OCI-LY1 (cell line): ENCODE results near the gene ZBTB43.
A peak's percentile ranks its signal among the peaks of the same experiment; 100 is the strongest.

ENCODE experiments used
- H2AFZ ChIP-seq: fragments of 200-600 bp; sonication (generic), shearing (Covaris generic); 2 replicates; pipeline ENCODE4 v1.6.0; 2014; ENCODE audit warnings: antibody characterized with exemption, mild to moderate bottlenecking, low read length
- H3F3A ChIP-seq: fragments of 200-600 bp; sonication (generic), shearing (Covaris generic); 2 replicates; pipeline ENCODE4 v1.6.0; 2014; ENCODE audit warnings: mild to moderate bottlenecking, antibody characterized with exemption, low read length, moderate library complexity; ENCODE audit not compliant: insufficient read depth
- H3K27ac ChIP-seq: fragments of 200-600 bp; sonication (generic); 2 replicates; pipeline ENCODE4 v1.5.1; 2014; ENCODE audit warnings: low read length, mixed run types, mild to moderate bottlenecking, low read depth; ENCODE audit not compliant: poor library complexity, severe bottlenecking
- H3K27me3 ChIP-seq: fragments of 200-600 bp; sonication (generic); 2 replicates; pipeline ENCODE4 v1.6.0; 2014; ENCODE audit warnings: antibody characterized with exemption, mild to moderate bottlenecking, low read length, moderate library complexity; ENCODE audit not compliant: insufficient read depth
- H3K36me3 ChIP-seq: fragments of 200-600 bp; sonication (generic); 2 replicates; pipeline ENCODE4 v1.6.1; 2014; ENCODE audit warnings: mild to moderate bottlenecking, antibody characterized with exemption, low read length, moderate library complexity, mixed read lengths; ENCODE audit not compliant: insufficient read depth
- H3K4me1 ChIP-seq: fragments of 200-600 bp; sonication (generic); 2 replicates; pipeline ENCODE4 v1.5.1; 2014; ENCODE audit warnings: mild to moderate bottlenecking, low read length, moderate library complexity; ENCODE audit not compliant: insufficient read depth, severe bottlenecking
- H3K4me2 ChIP-seq: fragments of 200-600 bp; sonication (generic), shearing (Covaris generic); 2 replicates; pipeline ENCODE4 v1.6.1; 2014; ENCODE audit warnings: low read length
- H3K4me3 ChIP-seq: fragments of 200-600 bp; sonication (generic); 2 replicates; pipeline ENCODE4 v1.5.1; 2014; ENCODE audit warnings: low read length, low read depth, mild to moderate bottlenecking, mixed read lengths; ENCODE audit not compliant: poor library complexity, severe bottlenecking
- H3K79me2 ChIP-seq: fragments of 200-600 bp; shearing (Covaris generic); 2 replicates; pipeline ENCODE4 v1.6.1; 2016; ENCODE audit warnings: mixed run types, low read length, mixed read lengths; ENCODE audit not compliant: insufficient read depth
- H3K9ac ChIP-seq: fragments of 200-600 bp; sonication (generic), shearing (Covaris generic); 2 replicates; pipeline ENCODE4 v1.6.1; 2014; ENCODE audit warnings: mild to moderate bottlenecking, low read length, mixed read lengths
- H3K9me2 ChIP-seq: fragments of 200-600 bp; sonication (generic), shearing (Covaris generic); 2 replicates; pipeline ENCODE4 v1.6.1; 2014; ENCODE audit warnings: low read depth, mild to moderate bottlenecking, low read length, mixed read lengths
- H3K9me3 ChIP-seq: fragments of 200-600 bp; shearing (Covaris generic); 2 replicates; pipeline ENCODE4 v1.6.1; 2014; ENCODE audit warnings: low read length, mixed read lengths
- H4K20me1 ChIP-seq: fragments of 200-600 bp; sonication (generic), shearing (Covaris generic); 2 replicates; pipeline ENCODE4 v1.6.0; 2016; ENCODE audit warnings: mild to moderate bottlenecking, low read length; ENCODE audit not compliant: insufficient read depth
- CTCF ChIP-seq: fragments of 200-600 bp; sonication (generic), shearing (Covaris generic); IDR thresholded peaks from 2 replicates; pipeline ENCODE4 v1.5.1; 2017; ENCODE audit warnings: mild to moderate bottlenecking, antibody characterized with exemption, low read length, moderate library complexity, mixed read lengths
- EZH2 ChIP-seq: fragments of 200-600 bp; sonication (generic), shearing (Covaris generic); IDR thresholded peaks from 2 replicates; pipeline ENCODE4 v1.8.0; 2017; ENCODE audit warnings: borderline replicate concordance, mixed run types, mild to moderate bottlenecking, antibody characterized with exemption, low read length, moderate library complexity, mixed read lengths

The ZBTB43 gene

GRCh38 chr9:126862104-126862761 lies 57.4 kb downstream of the ZBTB43 start:
- Histone ChIP-seq H3K9ac (peak overlapping the region; percentile 76; the same call in 1 of the 2 replicates), H3K9me3 (no peaks in the 10 kb centered on the region), H3K9me2 (no peaks in the 10 kb centered on the region), H3K27me3 (no peaks in the 10 kb centered on the region), H2AFZ (no peak overlapping the region), H4K20me1 (no peaks in the 10 kb centered on the region), H3K79me2 (no peaks in the 10 kb centered on the region), H3K4me3 (peak overlapping the region; percentile 92), H3K4me1 (peaks cover 27% of the 10 kb centered on the region), H3K4me2 (peak overlapping the region; percentile 88), H3F3A (no peaks in the 10 kb centered on the region), H3K27ac (no peak overlapping the region), H3K36me3 (peaks cover 6% of the 10 kb centered on the region; the same call in 1 of the 2 replicates)
- TF ChIP-seq EZH2 (no peak), CTCF (no peak)

GRCh38 chr9:126864771-126865170 lies 59.9 kb downstream of the ZBTB43 start:
- no peaks in the 10 kb centered on the region for H3F3A ChIP-seq
- no peaks in the 10 kb centered on the region for H4K20me1 ChIP-seq
- H3K79me2 ChIP-seq = no peaks in the 10 kb centered on the region
- H3K9me2 ChIP-seq = no peaks in the 10 kb centered on the region
- H3K27me3 ChIP-seq = no peaks in the 10 kb centered on the region
- H2AFZ ChIP-seq = no peak overlapping the region
- no peak overlapping the region for H3K4me2 ChIP-seq
- TF ChIP-seq CTCF (no peak), EZH2 (no peak)
- H3K4me3 ChIP-seq = no peak overlapping the region
- no peak overlapping the region for H3K9ac ChIP-seq
- no peak overlapping the region for H3K27ac ChIP-seq
- H3K36me3 ChIP-seq = peaks cover 13% of the 10 kb centered on the region; the same call in 1 of the 2 replicates
- peaks cover 23% of the 10 kb centered on the region for H3K4me1 ChIP-seq
- H3K9me3 ChIP-seq = no peaks in the 10 kb centered on the region

GRCh38 chr9:126869368-126869767 lies 64.5 kb downstream of the ZBTB43 start:
- no peak overlapping the region for H3K4me3 ChIP-seq
- no peak overlapping the region for H2AFZ ChIP-seq
- H3K36me3 ChIP-seq = 0 out of 2 replicates have a peak, but pooled peaks cover 7% of the 10 kb centered on the region
- no peaks in the 10 kb centered on the region for H3F3A ChIP-seq
- no peaks in the 10 kb centered on the region for H3K79me2 ChIP-seq
- TF ChIP-seq EZH2 (no peak), CTCF (no peak)
- H4K20me1 ChIP-seq = no peaks in the 10 kb centered on the region
- no peak overlapping the region for H3K4me2 ChIP-seq
- H3K9ac ChIP-seq = no peak overlapping the region
- no peaks in the 10 kb centered on the region for H3K27me3 ChIP-seq
- H3K27ac ChIP-seq = no peak overlapping the region
- H3K4me1 ChIP-seq = no peaks in the 10 kb centered on the region
- no peaks in the 10 kb centered on the region for H3K9me3 ChIP-seq
- no peaks in the 10 kb centered on the region for H3K9me2 ChIP-seq
